RWPE1 (cell line): ENCODE data around the gene METTL3.
"Not testable (repeated sequence)": the region's sequence is repeated elsewhere in the genome, so short reads cannot be mapped to it uniquely, and the experiment has no call there.

Experiments used
- CTCF ChIA-PET: fragments of 350-600 bp; sonication (Branson Sonifier 250); formaldehyde crosslinking; extraction: SDS; loops from one replicate; lab custom pipeline; 2021; lab: Yijun Ruan, JAX
- POLR2A ChIA-PET: fragments of 400-600 bp; formaldehyde crosslinking; extraction: SDS; loops from one replicate; lab custom pipeline; 2020; ENCODE audit warnings: antibody characterized with exemption; ENCODE audit not compliant: low non-redundant PET; lab: Yijun Ruan, JAX
- DNase-seq: peaks from one replicate; pipeline ENCODE4 v3.0.0; 2012; ENCODE audit warnings: low spot score
- H3K27ac ChIP-seq: fragments of 450-650 bp; 2 replicates; pipeline ENCODE4 v1.5.1; 2017
- CTCF ChIP-seq: fragments of 450-650 bp; conservative IDR thresholded peaks from 2 replicates; pipeline ENCODE4 v1.5.1; 2017; ENCODE audit warnings: low read depth, mild to moderate bottlenecking

Gene METTL3

GRCh38 chr14:21510735-21511657 is at the start of gene METTL3:
METTL3 (minus strand) TSS chr14:21511340; CDS start chr14:21511223, 117 bp downstream.
- peak; percentile 91 for DNase-seq
- ChIA-PET CTCF (interaction anchor here (0.7 to 1.9 kb wide), 3 partner anchors 12 to 45 kb away, joined by 4 to 11 read pairs (median 6); partner anchors contain the start of gene SALL2), POLR2A (interaction anchor here (0.7 to 1.0 kb wide), 4 partner anchors 15 to 48 kb away, joined by 3 to 4 read pairs (median 4); partner anchors contain the start of gene SALL2)
- H3K27ac ChIP-seq, result peak within 1 kb of the TSS; percentile 84
- no peak for TF ChIP-seq CTCF

- DNase-seq, result no peak
- TF ChIP-seq CTCF, result no peak
- ChIA-PET POLR2A (interaction anchor here (1.1 kb wide), 1 partner anchor 48 kb away, joined by 4 read pairs; the partner anchor contains the start of gene METTL3), CTCF (interaction anchor here (1.5 kb wide), 1 partner anchor 60 kb away, joined by 5 read pairs; no protein-coding TSS in a partner anchor)
- H3K27ac ChIP-seq, result no peak overlapping the region
These were observed 47.6 kb upstream of the METTL3 start for GRCh38 chr14:21558703-21559170.

- H3K27ac ChIP-seq, result no peak overlapping the region
- CTCF ChIA-PET, result interaction anchor here (1.3 to 1.9 kb wide), 2 partner anchors 46 to 59 kb away, joined by 6 to 30 read pairs; partner anchors contain the start of gene METTL3
- TF ChIP-seq CTCF, result peak; percentile 68
- POLR2A ChIA-PET, result no interaction called here
- peak; percentile 67 for DNase-seq
These were observed 46.2 kb upstream of the METTL3 start for GRCh38 chr14:21557084-21557901.

- no peak for DNase-seq
- H3K27ac ChIP-seq, result no peak overlapping the region
- ChIA-PET CTCF (interaction anchor here (0.6 to 1.9 kb wide), 4 partner anchors 45 to 482 kb away, joined by 3 to 30 read pairs (median 5); partner anchors contain the start of gene METTL3), POLR2A (interaction anchor here (0.5 to 0.7 kb wide), 4 partner anchors 45 to 99 kb away, joined by 3 to 7 read pairs (median 6); partner anchors contain the start of genes METTL3, RAB2B and TOX4)
- no peak for TF ChIP-seq CTCF
These were observed 45.4 kb upstream of the METTL3 start for GRCh38 chr14:21556378-21557083.

GRCh38 chr14:21553266-21553665 is 42.1 kb upstream of the METTL3 start:
- CTCF ChIA-PET, result no interaction called here
- no peak for TF ChIP-seq CTCF
- H3K27ac ChIP-seq, result no peak overlapping the region

GRCh38 chr14:21544588-21544987 is 33.4 kb upstream of the METTL3 start:
- H3K27ac ChIP-seq, DNase-seq, POLR2A ChIA-PET: not testable (repeated sequence)
- CTCF ChIA-PET, result interaction anchor here (0.6 kb wide), 1 partner anchor 85 kb away, joined by 3 read pairs; no protein-coding TSS in a partner anchor

More at GRCh38 chr14:21553266-21553665, 42.1 kb upstream of the METTL3 start:
- DNase-seq, result no peak
- POLR2A ChIA-PET, result no interaction called here
